D721Med (cell line): ENCODE measurements around the gene EIF1AD.
"Not testable (repeated sequence)": the region's sequence is repeated elsewhere in the genome, so short reads cannot be mapped to it uniquely, and the experiment has no call there.

Experiments used
- DNase-seq: peaks from one replicate; pipeline ENCODE4 v3.0.0; 2011; ENCODE audit warnings: low spot score; ENCODE audit not compliant: insufficient read length
- FAIRE-seq: peaks from 2 replicates; lab custom pipeline; 2011; peaks lifted over from hg19 to GRCh38; lab: Jason Lieb, UNC
- TF ChIP-seq, protein P1 (sequence below): IDR thresholded peaks from 2 replicates; pipeline ENCODE4 v1.5.1; 2012; ENCODE audit warnings: mild to moderate bottlenecking, control low read depth; ENCODE audit not compliant: insufficient read depth; ENCODE audit errors: missing control alignments

EIF1AD gene

DNA sequence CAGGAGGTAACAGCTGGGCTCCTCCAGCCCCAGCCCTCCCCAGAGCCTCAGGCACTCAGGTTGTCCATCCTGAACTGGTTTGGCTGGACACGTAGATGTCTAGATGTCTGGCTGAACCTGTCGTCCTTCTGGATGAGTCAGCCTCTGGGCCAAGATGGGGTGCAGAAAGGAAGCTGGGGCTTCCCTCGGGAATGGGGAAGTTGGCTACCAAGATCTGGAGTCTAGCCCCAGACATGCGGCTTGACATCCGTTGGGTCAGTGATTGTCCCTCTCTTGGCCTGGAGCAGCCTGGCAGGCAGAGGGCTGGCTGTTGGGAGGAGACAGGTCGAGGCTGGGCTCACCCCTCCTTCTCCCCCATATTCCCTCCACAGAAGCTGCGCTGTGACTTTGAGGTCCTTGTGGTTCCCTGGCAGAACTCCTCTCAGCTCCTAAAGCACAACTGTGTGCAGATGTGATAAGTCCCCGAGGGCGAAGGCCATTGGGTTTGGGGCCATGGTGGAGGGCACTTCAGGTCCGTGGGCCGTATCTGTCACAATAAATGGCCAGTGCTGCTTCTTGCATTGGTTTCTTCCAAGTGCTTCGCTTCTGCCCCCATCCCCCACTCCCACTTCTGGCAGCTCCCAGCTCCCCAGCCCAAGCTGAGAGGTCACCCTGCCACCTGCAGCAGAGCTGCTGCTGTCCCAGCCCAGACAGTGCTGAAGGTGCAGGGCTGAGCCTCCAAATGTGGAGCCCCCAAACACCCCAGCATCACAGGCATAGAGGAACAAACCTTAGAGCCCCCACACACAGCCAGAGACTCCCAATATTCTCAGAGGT lies 11.2 kb upstream of the EIF1AD start:
- FAIRE-seq (no peak), DNase-seq (no peak)
- TF ChIP-seq, protein P1, sequence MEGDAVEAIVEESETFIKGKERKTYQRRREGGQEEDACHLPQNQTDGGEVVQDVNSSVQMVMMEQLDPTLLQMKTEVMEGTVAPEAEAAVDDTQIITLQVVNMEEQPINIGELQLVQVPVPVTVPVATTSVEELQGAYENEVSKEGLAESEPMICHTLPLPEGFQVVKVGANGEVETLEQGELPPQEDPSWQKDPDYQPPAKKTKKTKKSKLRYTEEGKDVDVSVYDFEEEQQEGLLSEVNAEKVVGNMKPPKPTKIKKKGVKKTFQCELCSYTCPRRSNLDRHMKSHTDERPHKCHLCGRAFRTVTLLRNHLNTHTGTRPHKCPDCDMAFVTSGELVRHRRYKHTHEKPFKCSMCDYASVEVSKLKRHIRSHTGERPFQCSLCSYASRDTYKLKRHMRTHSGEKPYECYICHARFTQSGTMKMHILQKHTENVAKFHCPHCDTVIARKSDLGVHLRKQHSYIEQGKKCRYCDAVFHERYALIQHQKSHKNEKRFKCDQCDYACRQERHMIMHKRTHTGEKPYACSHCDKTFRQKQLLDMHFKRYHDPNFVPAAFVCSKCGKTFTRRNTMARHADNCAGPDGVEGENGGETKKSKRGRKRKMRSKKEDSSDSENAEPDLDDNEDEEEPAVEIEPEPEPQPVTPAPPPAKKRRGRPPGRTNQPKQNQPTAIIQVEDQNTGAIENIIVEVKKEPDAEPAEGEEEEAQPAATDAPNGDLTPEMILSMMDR, result no peak

DNA sequence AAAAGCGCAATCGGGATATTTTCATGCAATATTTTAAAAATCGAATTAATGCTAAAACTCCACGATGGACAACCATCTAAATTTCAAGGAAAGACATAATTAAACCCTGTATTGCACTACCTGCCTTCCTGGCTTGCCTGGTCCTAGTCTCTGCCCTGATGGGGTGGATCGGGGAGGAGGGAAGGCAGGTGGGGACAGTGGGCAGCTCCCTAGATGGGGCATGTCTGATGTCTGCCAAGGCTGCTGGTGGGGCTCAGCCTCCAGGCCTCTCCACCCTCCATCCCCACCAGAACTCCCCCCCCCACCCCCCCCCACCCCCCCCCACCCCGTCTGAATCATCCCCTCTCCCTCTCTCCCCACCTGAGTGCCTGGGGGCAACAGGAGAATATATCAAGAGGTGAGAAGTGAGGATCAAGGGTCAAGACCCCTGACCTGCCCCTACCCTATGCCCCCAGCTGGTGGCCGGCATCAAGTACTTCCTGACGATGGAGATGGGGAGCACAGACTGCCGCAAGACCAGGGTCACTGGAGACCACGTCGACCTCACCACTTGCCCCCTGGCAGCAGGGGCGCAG lies 10.5 kb upstream of the EIF1AD start:
- DNase-seq (no peak), FAIRE-seq (no peak)
- TF ChIP-seq, protein P1, result no peak

DNA sequence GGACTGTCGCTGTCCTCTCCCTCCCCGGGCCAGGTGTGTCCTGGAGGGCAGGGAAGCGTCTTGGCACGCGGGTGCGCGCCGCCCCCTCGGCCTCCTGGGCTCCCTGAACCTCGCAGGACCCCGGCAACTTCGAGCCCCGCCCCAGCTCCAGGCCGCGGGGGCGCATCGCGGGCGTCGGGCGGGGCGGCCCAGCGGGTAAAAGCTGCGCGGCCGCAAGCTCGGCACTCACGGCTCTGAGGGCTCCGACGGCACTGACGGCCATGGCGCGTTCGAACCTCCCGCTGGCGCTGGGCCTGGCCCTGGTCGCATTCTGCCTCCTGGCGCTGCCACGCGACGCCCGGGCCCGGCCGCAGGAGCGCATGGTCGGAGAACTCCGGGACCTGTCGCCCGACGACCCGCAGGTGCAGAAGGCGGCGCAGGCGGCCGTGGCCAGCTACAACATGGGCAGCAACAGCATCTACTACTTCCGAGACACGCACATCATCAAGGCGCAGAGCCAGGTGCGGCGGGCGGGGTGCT lies 9.9 kb upstream of the EIF1AD start, which contains the start of gene CST6:
CST6 (plus strand) TSS at position 224 of the 519 bp plus-strand sequence; CDS start at position 261, 37 bp downstream.
- TF ChIP-seq, protein P1, result no peak
- DNase-seq, result no peak
- no peak for FAIRE-seq

DNA sequence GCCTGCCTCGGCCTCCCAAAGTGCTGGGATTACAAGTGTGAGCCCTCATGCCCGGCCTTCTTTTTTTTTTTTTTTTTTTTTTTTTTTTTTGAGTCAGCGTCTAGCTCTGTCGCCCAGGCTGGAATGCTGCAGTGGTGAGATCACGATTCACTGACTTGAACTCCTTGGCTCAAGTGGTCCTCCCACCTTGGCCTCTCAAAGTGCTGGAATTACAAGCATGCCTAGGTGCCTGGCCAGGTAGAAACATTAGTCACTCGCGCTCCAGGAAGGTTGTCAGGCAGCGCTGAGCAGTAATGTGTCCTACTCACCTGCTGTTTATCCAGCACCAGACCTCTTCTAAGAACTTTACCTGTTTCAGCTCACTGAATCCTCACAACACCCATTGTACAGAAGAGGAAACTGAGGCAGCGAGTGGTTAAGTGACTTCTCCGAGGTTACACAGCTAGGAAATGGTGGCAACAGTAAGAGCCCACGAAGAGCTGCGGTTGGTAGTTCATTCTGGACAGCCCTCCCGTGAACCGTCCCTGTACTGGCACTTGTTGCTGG lies 9.4 kb upstream of the EIF1AD start:
- TF ChIP-seq, protein P1, result no peak
- no peak for DNase-seq

DNA sequence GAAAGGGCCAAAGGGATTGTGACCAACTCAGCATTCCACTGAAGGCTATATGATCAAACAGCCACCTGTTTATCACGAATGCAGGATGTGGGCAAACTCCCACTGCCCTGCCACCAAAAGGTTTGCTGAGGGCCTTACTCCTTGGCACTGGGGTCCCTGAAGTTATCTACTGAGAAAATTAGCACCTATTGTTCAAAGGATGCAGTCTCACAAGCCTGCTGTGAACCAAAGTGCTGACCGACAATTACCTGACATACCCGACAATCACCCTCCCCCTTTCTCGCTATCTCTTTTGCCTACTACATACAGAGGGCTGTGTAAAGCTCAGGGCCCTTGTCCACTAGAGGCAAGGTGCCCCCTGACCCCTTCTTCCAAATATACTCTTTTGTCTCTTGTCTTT lies 8.1 kb upstream of the EIF1AD start:
- not testable (repeated sequence) for DNase-seq, FAIRE-seq

More for the DNA sequence above, 9.4 kb upstream of the EIF1AD start:
- no peak for FAIRE-seq

DNA sequence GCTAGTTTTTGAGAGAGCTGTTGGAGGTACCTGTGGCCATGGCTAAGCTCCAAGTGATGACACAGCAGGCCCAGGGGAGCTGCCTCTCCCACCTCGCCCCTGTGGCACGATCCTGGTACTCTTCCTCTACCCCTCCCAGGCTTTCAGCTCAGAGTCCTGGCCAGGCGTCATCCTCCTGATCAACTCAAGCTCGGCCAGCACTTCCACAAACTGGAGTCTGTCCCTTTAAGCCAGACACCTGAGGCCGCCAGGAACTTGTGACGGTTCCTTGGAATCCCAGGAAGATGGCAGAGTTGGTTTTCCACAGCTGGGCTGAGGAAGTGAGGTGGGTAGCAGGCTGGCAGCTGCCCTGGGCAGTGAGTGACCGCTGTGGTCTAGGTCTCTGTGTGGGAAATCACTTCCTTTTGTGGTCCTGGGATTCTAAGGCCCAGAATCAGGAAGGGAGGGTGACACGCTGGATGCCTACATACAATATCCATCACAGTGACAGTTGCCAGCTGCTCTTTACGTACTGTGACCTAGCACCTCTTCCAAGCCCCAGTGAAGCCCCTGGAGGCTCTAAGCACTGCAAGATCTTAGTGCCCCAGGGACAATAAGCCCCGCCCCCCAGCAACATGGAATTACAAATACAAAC lies 6.6 kb upstream of the EIF1AD start:
- FAIRE-seq, result no peak
- no peak for DNase-seq
- TF ChIP-seq, protein P1, result no peak

DNA sequence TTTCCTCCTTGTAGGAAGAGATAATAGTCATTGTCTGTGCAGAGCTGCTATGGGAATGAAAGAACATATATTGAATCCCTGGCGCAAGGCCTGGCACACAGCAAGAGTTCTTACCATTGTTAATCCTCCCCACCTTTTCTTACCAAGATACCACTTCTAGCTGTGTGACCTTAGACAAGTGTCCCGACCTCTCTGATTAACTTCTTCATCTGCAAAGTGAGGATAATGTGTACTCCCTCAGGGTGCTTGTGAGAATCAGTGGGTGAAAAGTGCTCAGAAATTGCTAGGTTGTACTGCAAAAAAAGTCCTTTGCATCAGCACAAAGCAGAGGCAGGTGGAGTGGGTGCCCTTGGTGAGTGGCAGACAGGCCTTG lies 6.1 kb upstream of the EIF1AD start:
- DNase-seq (no peak), FAIRE-seq (no peak)
- TF ChIP-seq, protein P1, result no peak
